SJCRH30 (cell line): ENCODE data around the gene TNC. TPM values are rescaled to one million over a fixed set of nuclear protein-coding genes. Genes with fewer than 3 reads are reported as not detected.

Source experiments
- DNase-seq, 2 experiments: peaks; one replicate each; pipeline ENCODE4 v3.0.0-alpha.2; 2015 to 2020
- H3K27ac ChIP-seq: fragments of 250-450 bp; sonication (Bioruptor Pico); 2 replicates; pipeline ENCODE4 v1.5.1; 2020; ENCODE audit warnings: mild to moderate bottlenecking, moderate library complexity
- H3K27me3 ChIP-seq: fragments of 250-450 bp; sonication (Bioruptor Pico); 2 replicates; pipeline ENCODE4 v1.5.1; 2020; ENCODE audit warnings: mild to moderate bottlenecking, moderate library complexity
- H3K36me3 ChIP-seq: fragments of 250-450 bp; sonication (Bioruptor Pico); 2 replicates; pipeline ENCODE4 v1.5.1; 2020; ENCODE audit warnings: mild to moderate bottlenecking, moderate library complexity
- H3K4me1 ChIP-seq: fragments of 250-450 bp; sonication (Bioruptor Pico); 2 replicates; pipeline ENCODE4 v1.5.1; 2020; ENCODE audit warnings: mild to moderate bottlenecking, moderate library complexity
- H3K4me3 ChIP-seq: fragments of 250-450 bp; sonication (Bioruptor Pico); 2 replicates; pipeline ENCODE4 v1.5.1; 2020; ENCODE audit warnings: mild to moderate bottlenecking, moderate library complexity
- H3K9me3 ChIP-seq: fragments of 250-450 bp; sonication (Bioruptor Pico); replicated peaks from 2 replicates; pipeline ENCODE4 v1.5.1; 2020; ENCODE audit warnings: mild to moderate bottlenecking, moderate library complexity
- total RNA-seq: library from RNA; depleted of rRNA; stranded (reverse); fragments of >200 nt; shearing (Covaris generic); gene quantifications from 2 replicates; pipeline ENCODE4 v1.2.3, GENCODE V29; 2014

The TNC gene
- total RNA-seq, 1 experiment from 2014 or later = 181 TPM

- H3K36me3 ChIP-seq = no peaks in the 10 kb centered on the region
Measured at GRCh38 chr9:115122937-115123336, 5.0 kb upstream of the TNC start.

GRCh38 chr9:115121181-115121580, 3.2 kb upstream of the TNC start:
- Histone ChIP-seq H3K9me3 (peaks cover 10% of the 10 kb centered on the region; the same call in 1 of the 2 replicates), H3K27ac (no peak overlapping the region), H3K27me3 (no peaks in the 10 kb centered on the region), H3K4me1 (peaks cover 22% of the 10 kb centered on the region), H3K4me3 (no peak overlapping the region), H3K36me3 (no peaks in the 10 kb centered on the region)
- DNase-seq = no peak

More at GRCh38 chr9:115122937-115123336, 5.0 kb upstream of the TNC start:
- H3K27ac ChIP-seq = no peak overlapping the region; the same call in 1 of the 2 replicates
- peak; percentile 58 to 75 for DNase-seq
- no peak overlapping the region for H3K4me3 ChIP-seq
- peaks cover 10% of the 10 kb centered on the region; the same call in 1 of the 2 replicates for H3K9me3 ChIP-seq
- H3K27me3 ChIP-seq = no peaks in the 10 kb centered on the region
- H3K4me1 ChIP-seq = peaks cover 38% of the 10 kb centered on the region

GRCh38 chr9:115118879-115119218, 892 bp upstream of the TNC start:
- Histone ChIP-seq H3K9me3 (no peaks in the 10 kb centered on the region), H3K36me3 (peaks cover 7% of the 10 kb centered on the region), H3K4me3 (peak overlapping the region; percentile 60), H3K27ac (peak overlapping the region; percentile 87), H3K27me3 (no peaks in the 10 kb centered on the region), H3K4me1 (peaks cover 35% of the 10 kb centered on the region)
- peak; percentile 96 to 98 for DNase-seq

GRCh38 chr9:115116421-115117284, 1.3 kb downstream of the TNC start:
- DNase-seq = no peak
- Histone ChIP-seq H3K27ac (peak overlapping the region; percentile 87; the same call in 1 of the 2 replicates), H3K36me3 (peaks cover 29% of the 10 kb centered on the region), H3K27me3 (no peaks in the 10 kb centered on the region), H3K4me3 (peak overlapping the region; percentile 60), H3K9me3 (no peaks in the 10 kb centered on the region), H3K4me1 (peaks cover 23% of the 10 kb centered on the region)

DNA sequence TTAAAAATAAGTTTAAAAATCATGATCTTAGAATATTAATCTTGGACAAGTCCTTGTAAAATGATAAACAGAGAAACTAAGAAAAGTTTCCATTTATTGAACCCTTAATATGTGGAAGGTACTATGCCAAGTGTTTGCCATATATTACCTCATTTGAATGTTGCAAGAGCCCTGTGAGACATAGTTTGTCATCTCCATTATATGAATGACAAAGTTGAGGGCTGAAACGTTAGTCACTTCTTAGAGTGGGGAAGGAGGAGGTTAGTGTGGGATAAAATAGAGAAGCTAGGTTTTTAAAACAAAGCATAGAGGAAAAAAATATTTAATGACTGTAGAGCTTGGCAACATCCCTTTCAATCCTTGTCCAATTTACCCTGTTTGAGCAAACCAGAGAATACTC, 2.0 kb downstream of the TNC start:
- H3K27me3 ChIP-seq = no peaks in the 10 kb centered on the region
- no peaks in the 10 kb centered on the region for H3K9me3 ChIP-seq
- H3K4me3 ChIP-seq = peak overlapping the region; percentile 60
- no peak for DNase-seq
- H3K4me1 ChIP-seq = peaks cover 23% of the 10 kb centered on the region
- H3K27ac ChIP-seq = peak overlapping the region; percentile 20; the same call in 1 of the 2 replicates
- peaks cover 33% of the 10 kb centered on the region for H3K36me3 ChIP-seq

- H3K4me3 ChIP-seq = peak overlapping the region; percentile 60
- peak overlapping the region; percentile 20; the same call in 1 of the 2 replicates for H3K27ac ChIP-seq
- no peaks in the 10 kb centered on the region for H3K27me3 ChIP-seq
- peaks cover 36% of the 10 kb centered on the region for H3K36me3 ChIP-seq
- H3K9me3 ChIP-seq = no peaks in the 10 kb centered on the region
- peak; percentile 43 to 58 for DNase-seq
- peaks cover 23% of the 10 kb centered on the region for H3K4me1 ChIP-seq
Measured at GRCh38 chr9:115115117-115115880, 2.7 kb downstream of the TNC start.

GRCh38 chr9:115114546-115114945, 3.4 kb downstream of the TNC start:
- Histone ChIP-seq H3K9me3 (no peaks in the 10 kb centered on the region), H3K27me3 (no peaks in the 10 kb centered on the region), H3K36me3 (peaks cover 39% of the 10 kb centered on the region), H3K4me3 (no peak overlapping the region), H3K4me1 (peaks cover 21% of the 10 kb centered on the region), H3K27ac (no peak overlapping the region)
- DNase-seq = peak in 1 of 2 experiments; percentile 62

- Histone ChIP-seq H3K27me3 (no peaks in the 10 kb centered on the region), H3K27ac (no peak overlapping the region), H3K9me3 (no peaks in the 10 kb centered on the region), H3K36me3 (peaks cover 41% of the 10 kb centered on the region), H3K4me1 (peaks cover 16% of the 10 kb centered on the region), H3K4me3 (no peak overlapping the region)
- DNase-seq = no peak
Measured at GRCh38 chr9:115114084-115114483, 3.9 kb downstream of the TNC start.

GRCh38 chr9:115111874-115112273, 6.1 kb downstream of the TNC start:
- H3K9me3 ChIP-seq = no peaks in the 10 kb centered on the region; the same call in 1 of the 2 replicates
- peaks cover 60% of the 10 kb centered on the region for H3K36me3 ChIP-seq
- no peaks in the 10 kb centered on the region for H3K27me3 ChIP-seq
- H3K4me3 ChIP-seq = no peak overlapping the region
- peaks cover 15% of the 10 kb centered on the region for H3K4me1 ChIP-seq
- no peak overlapping the region for H3K27ac ChIP-seq
- DNase-seq = no peak

GRCh38 chr9:115109486-115109885, 8.5 kb downstream of the TNC start:
- Histone ChIP-seq H3K4me1 (peaks cover 8% of the 10 kb centered on the region; the same call in 1 of the 2 replicates), H3K27me3 (no peaks in the 10 kb centered on the region), H3K36me3 (peaks cover 68% of the 10 kb centered on the region), H3K27ac (no peak overlapping the region), H3K9me3 (no peaks in the 10 kb centered on the region; the same call in 1 of the 2 replicates), H3K4me3 (no peak overlapping the region)
- DNase-seq = peak in 1 of 2 experiments; percentile 39

- Histone ChIP-seq H3K27ac (no peak overlapping the region), H3K4me3 (no peak overlapping the region), H3K36me3 (peaks cover 61% of the 10 kb centered on the region), H3K9me3 (peaks cover 4% of the 10 kb centered on the region; the same call in 1 of the 2 replicates), H3K27me3 (no peaks in the 10 kb centered on the region), H3K4me1 (peaks cover 4% of the 10 kb centered on the region; the same call in 1 of the 2 replicates)
- DNase-seq = no peak
Measured at GRCh38 chr9:115107701-115108100, 10.3 kb downstream of the TNC start.

DNA sequence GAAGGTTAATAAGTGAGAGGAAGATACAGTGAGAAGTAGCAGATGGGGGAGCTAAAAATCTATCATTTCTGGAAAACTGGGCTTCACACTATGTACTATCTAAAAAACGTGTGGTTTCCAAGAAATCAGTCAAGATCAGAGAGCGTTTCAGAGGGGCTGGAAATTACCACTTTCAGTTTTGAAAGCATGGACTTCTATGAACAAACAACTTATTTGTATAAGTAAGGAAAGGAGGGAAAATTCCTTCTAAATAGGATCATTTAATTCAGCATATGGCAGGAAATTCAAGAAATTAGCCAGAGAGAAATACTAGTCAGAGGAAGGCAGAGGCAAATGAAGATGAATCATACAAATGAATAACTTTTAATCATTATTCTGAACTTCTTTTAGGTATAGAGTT, 11.3 kb downstream of the TNC start:
- Histone ChIP-seq H3K27ac (no peak overlapping the region), H3K4me1 (peaks cover 4% of the 10 kb centered on the region; the same call in 1 of the 2 replicates), H3K27me3 (no peaks in the 10 kb centered on the region), H3K9me3 (peaks cover 6% of the 10 kb centered on the region; the same call in 1 of the 2 replicates), H3K4me3 (no peak overlapping the region), H3K36me3 (peaks cover 56% of the 10 kb centered on the region)
- no peak for DNase-seq

DNA sequence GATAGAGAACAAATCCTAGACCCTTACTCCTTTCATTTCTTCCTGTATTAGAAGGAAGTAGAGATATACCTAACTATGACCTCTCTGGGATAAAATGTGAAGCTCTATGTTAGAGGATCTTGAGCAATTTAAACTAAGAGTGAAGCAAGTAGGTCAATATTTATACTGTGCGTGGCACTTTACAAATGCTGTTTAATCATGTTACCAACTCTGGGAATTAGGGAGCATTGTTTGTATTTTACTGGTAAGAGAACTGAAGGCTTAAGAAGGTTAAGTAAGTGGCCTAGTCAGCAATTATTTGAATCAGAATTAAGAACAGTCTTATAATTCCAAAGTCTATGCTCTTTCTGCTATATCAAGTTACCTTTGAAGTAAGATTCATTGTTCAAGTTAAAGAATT, 12.0 kb downstream of the TNC start:
- Histone ChIP-seq H3K4me1 (peaks cover 4% of the 10 kb centered on the region; the same call in 1 of the 2 replicates), H3K27me3 (no peaks in the 10 kb centered on the region), H3K27ac (no peak overlapping the region), H3K4me3 (no peak overlapping the region), H3K36me3 (peaks cover 53% of the 10 kb centered on the region), H3K9me3 (peaks cover 6% of the 10 kb centered on the region; the same call in 1 of the 2 replicates)
- DNase-seq = no peak

DNA sequence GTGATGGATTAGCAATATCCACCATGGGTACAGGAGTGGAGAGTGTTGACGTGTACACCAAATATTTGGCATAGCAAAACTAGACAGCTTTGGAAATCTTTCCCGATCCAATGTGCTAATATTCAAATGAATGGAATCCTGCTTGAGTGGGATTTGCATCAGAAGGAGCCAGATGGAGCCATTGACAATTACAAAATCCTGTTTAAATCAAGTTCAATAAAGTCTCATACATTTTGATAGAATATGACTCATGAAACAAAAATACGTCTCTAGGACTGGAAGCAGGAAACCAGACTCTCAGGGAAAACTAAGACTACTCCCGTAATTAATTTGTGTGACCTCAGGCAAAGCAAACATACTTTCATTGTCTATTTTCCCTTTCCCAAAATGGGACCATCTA, 13.0 kb downstream of the TNC start:
- Histone ChIP-seq H3K27me3 (no peaks in the 10 kb centered on the region), H3K36me3 (peaks cover 46% of the 10 kb centered on the region), H3K27ac (no peak overlapping the region), H3K4me3 (no peak overlapping the region), H3K4me1 (peaks cover 4% of the 10 kb centered on the region; the same call in 1 of the 2 replicates), H3K9me3 (peaks cover 6% of the 10 kb centered on the region; the same call in 1 of the 2 replicates)
- no peak for DNase-seq
